ENCODE data around the gene GNG8.

The GNG8 gene

GRCh38 chr19:46585539-46585938, 50.5 kb downstream of the GNG8 start:
- Histone ChIP-seq H3K36me3 (no peaks in the 10 kb centered on the region), H4K20me1 (no peaks in the 10 kb centered on the region), H3K4me3 (no peak overlapping the region), H3K27me3 (no peaks in the 10 kb centered on the region), H3K4me2 (peak overlapping the region in 2 of 11 experiments; percentile 70 to 72; a peak in 3 of 22 replicates), H3K9ac (no peak overlapping the region), H3K4me1 (peaks cover 0 to 23% (median 0%) of the 10 kb centered on the region in 10 experiments; a peak in 4 of 20 replicates), H3K27ac (no peak overlapping the region; a peak in 1 of 22 replicates), H3K9me3 (replicated peaks in 1 of 11) (peaks cover 0 to 7% (median 0%) of the 10 kb centered on the region in 11 experiments; a peak in 2 of 22 replicates)
- TF ChIP-seq Cebpa-rat (IDR thresholded peaks at IDR 0.05) = no peak

Data from BLaER1 treated with 17β-estradiol and CSF1 and Interleukin-3, amounts not matched to agents 10 nM and 100 nM (cell line).